WTC11 (cell line): ENCODE measurements around the gene ZNF282. TPM values are rescaled to one million over a fixed set of nuclear protein-coding genes. Genes with fewer than 3 reads are reported as not detected.

Experiments
- ARID4B ChIP-seq: sonication (generic); formaldehyde crosslinking; IDR thresholded peaks from 2 replicates; pipeline ENCODE4 v1.8.0; 2023; ENCODE audit warnings: missing genetic modification reagents, mild to moderate bottlenecking, borderline replicate concordance
- CBFB ChIP-seq: sonication (generic); formaldehyde crosslinking; IDR thresholded peaks from 2 replicates; pipeline ENCODE4 v1.8.1; 2022; ENCODE audit warnings: mild to moderate bottlenecking, low read depth, missing genetic modification reagents
- CTCF ChIP-seq: fragments of 200-600 bp; IDR thresholded peaks from 2 replicates; pipeline ENCODE4 v1.8.0; 2022; ENCODE audit warnings: antibody characterized with exemption
- E2F1 ChIP-seq: sonication (generic); formaldehyde crosslinking; IDR thresholded peaks from 2 replicates; pipeline ENCODE4 v1.8.0; 2022; ENCODE audit warnings: mild to moderate bottlenecking, missing genetic modification reagents
- EMX1 ChIP-seq: fragments of 250-450 bp; sonication (Bioruptor Pico); IDR thresholded peaks from 2 replicates; pipeline ENCODE4 v1.8.0; 2021; ENCODE audit warnings: mild to moderate bottlenecking
- FOXK1 ChIP-seq: sonication (generic); formaldehyde crosslinking; IDR thresholded peaks from 2 replicates; pipeline ENCODE4 v1.8.0; 2022; ENCODE audit warnings: mild to moderate bottlenecking, moderate library complexity, missing genetic modification reagents
- FOXP1 ChIP-seq: sonication (generic); formaldehyde crosslinking; IDR thresholded peaks from 2 replicates; pipeline ENCODE4 v1.8.0; 2022; ENCODE audit warnings: missing genetic modification reagents, mild to moderate bottlenecking, moderate library complexity, borderline replicate concordance
- JAZF1 ChIP-seq: fragments of 250-450 bp; sonication (Bioruptor Pico); IDR thresholded peaks from 2 replicates; pipeline ENCODE4 v1.9.0; 2021; ENCODE audit warnings: moderate library complexity, mild to moderate bottlenecking, inconsistent platforms
- KAT7 ChIP-seq: sonication (generic); formaldehyde crosslinking; IDR thresholded peaks from 2 replicates; pipeline ENCODE4 v1.8.1; 2023; ENCODE audit warnings: missing genetic modification reagents, mild to moderate bottlenecking, borderline replicate concordance
- MAX ChIP-seq: sonication (generic); formaldehyde crosslinking; IDR thresholded peaks from 2 replicates; pipeline ENCODE4 v1.8.0; 2022; ENCODE audit warnings: mild to moderate bottlenecking, missing genetic modification reagents
- MYBL2 ChIP-seq: sonication (generic); formaldehyde crosslinking; IDR thresholded peaks from 2 replicates; pipeline ENCODE4 v1.8.1; 2023; ENCODE audit warnings: mild to moderate bottlenecking, moderate library complexity, missing genetic modification reagents
- NFYB ChIP-seq: sonication (generic); formaldehyde crosslinking; conservative IDR thresholded peaks from 2 replicates; pipeline ENCODE4 v1.8.0; 2022; ENCODE audit warnings: low read depth, missing genetic modification reagents
- NR3C1 ChIP-seq: sonication (generic); formaldehyde crosslinking; conservative IDR thresholded peaks from 2 replicates; pipeline ENCODE4 v1.8.1; 2023; ENCODE audit warnings: low read depth, mild to moderate bottlenecking, missing genetic modification reagents
- PRRX2 ChIP-seq: fragments of 250-450 bp; sonication (Bioruptor Pico); IDR thresholded peaks from 2 replicates; pipeline ENCODE4 v1.8.0; 2021; ENCODE audit warnings: mild to moderate bottlenecking
- SP1 ChIP-seq: sonication (generic); formaldehyde crosslinking; conservative IDR thresholded peaks from 2 replicates; pipeline ENCODE4 v1.8.1; 2022; ENCODE audit warnings: missing genetic modification reagents
- TP53 ChIP-seq: sonication (generic); formaldehyde crosslinking; IDR thresholded peaks from 2 replicates; pipeline ENCODE4 v1.8.1; 2023; ENCODE audit warnings: mild to moderate bottlenecking, missing genetic modification reagents
- ZBTB43 ChIP-seq: sonication (generic); formaldehyde crosslinking; IDR thresholded peaks from 2 replicates; pipeline ENCODE4 v1.8.1; 2023; ENCODE audit warnings: mild to moderate bottlenecking, missing genetic modification reagents
- ZNF219 ChIP-seq: sonication (generic); formaldehyde crosslinking; IDR thresholded peaks from 2 replicates; pipeline ENCODE4 v1.8.0; 2023; ENCODE audit warnings: missing genetic modification reagents, mild to moderate bottlenecking, borderline replicate concordance
- ZNF263 ChIP-seq: sonication (generic); formaldehyde crosslinking; IDR thresholded peaks from 2 replicates; pipeline ENCODE4 v1.8.1; 2022; ENCODE audit warnings: low read depth, mild to moderate bottlenecking, moderate library complexity, missing genetic modification reagents
- ZNF281 ChIP-seq: sonication (generic); formaldehyde crosslinking; IDR thresholded peaks from 2 replicates; pipeline ENCODE4 v1.8.0; 2023; ENCODE audit warnings: mild to moderate bottlenecking, missing genetic modification reagents
- total RNA-seq: library from RNA; stranded (reverse); gene quantifications from 3 replicates; pipeline ENCODE4 v1.2.3, GENCODE V29; 2021

Gene ZNF282
- total RNA-seq, 1 experiment from 2014 or later: 38.5 TPM

- TF ChIP-seq ZNF219 (0 out of 2 replicates have a peak, but pooled peaks have one; percentile 28), ARID4B (CRISPR knock-in tag) (peak; percentile 46), FOXK1 (CRISPR knock-in tag) (peak; percentile 79), NR3C1 (CRISPR knock-in tag) (no peak), TP53 (peak; percentile 91; the same call in 1 of the 2 replicates), PRRX2 (CRISPR knock-in tag) (no peak), MYBL2 (0 out of 2 replicates have a peak, but pooled peaks have one; percentile 33), E2F1 (CRISPR knock-in tag) (peak; percentile 55; the same call in 1 of the 2 replicates), NFYB (CRISPR knock-in tag) (no peak), CTCF (peak; percentile 88), ZNF281 (CRISPR knock-in tag) (peak; percentile 82), ZNF263 (no peak), SP1 (CRISPR knock-in tag) (peak; percentile 63), EMX1 (CRISPR knock-in tag) (0 out of 2 replicates have a peak, but pooled peaks have one; percentile 29), CBFB (CRISPR knock-in tag) (0 out of 2 replicates have a peak, but pooled peaks have one; percentile 51), JAZF1 (no peak), KAT7 (CRISPR knock-in tag) (peak; percentile 76), MAX (CRISPR knock-in tag) (peak; percentile 39; the same call in 1 of the 2 replicates), FOXP1 (CRISPR knock-in tag) (peak; percentile 75), ZBTB43 (CRISPR knock-in tag) (0 out of 2 replicates have a peak, but pooled peaks have one; percentile 29)
Observed at GRCh38 chr7:149147072-149147751, 48.1 kb upstream of the ZNF282 start, which contains the start of gene ZNF398 (continued).
